SK-N-SH treated with all-trans-retinoic acid at 6 μM for 48 hours (cell line): ENCODE results near the gene HEYL.

Experiments
- ATAC-seq: fragments of 200-7000 bp; cut with Tn5 transposase; 3 replicates; pipeline ENCODE4 v1.9.1; 2020; ENCODE audit warnings: mild to moderate bottlenecking, moderate library complexity
- ARNTL ChIP-seq: fragments of 450-650 bp; formaldehyde crosslinking; IDR thresholded peaks from 2 replicates; pipeline ENCODE4 v1.5.0; 2020; ENCODE audit warnings: low read depth, mild to moderate bottlenecking, moderate library complexity, borderline replicate concordance
- BACH2 ChIP-seq: fragments of 250-450 bp; sonication (Bioruptor Pico); IDR thresholded peaks from 2 replicates; pipeline ENCODE4 v1.9.0; 2021; ENCODE audit warnings: mild to moderate bottlenecking, borderline replicate concordance
- ESRRG ChIP-seq: fragments of 250-450 bp; sonication (Bioruptor Pico); IDR thresholded peaks from 2 replicates; pipeline ENCODE4 v1.6.1; 2021; ENCODE audit warnings: mild to moderate bottlenecking
- GLIS3 ChIP-seq: fragments of 250-450 bp; sonication (Bioruptor Pico); IDR thresholded peaks from 2 replicates; pipeline ENCODE4 v1.5.0; 2020; ENCODE audit warnings: mild to moderate bottlenecking, moderate library complexity
- ISL1 ChIP-seq: fragments of 250-450 bp; sonication (Bioruptor Pico); IDR thresholded peaks from 2 replicates; pipeline ENCODE4 v2.1.2; 2022; ENCODE audit warnings: mild to moderate bottlenecking, moderate library complexity
- OSR1 ChIP-seq: fragments of 250-450 bp; sonication (Bioruptor Pico); IDR thresholded peaks from 2 replicates; pipeline ENCODE4 v1.8.0; 2022; ENCODE audit warnings: moderate library complexity, mild to moderate bottlenecking, inconsistent platforms
- PPARA ChIP-seq: fragments of 250-450 bp; sonication (Bioruptor Pico); IDR thresholded peaks from 2 replicates; pipeline ENCODE4 v1.5.0; 2020; ENCODE audit warnings: mild to moderate bottlenecking, borderline replicate concordance
- RARB ChIP-seq: fragments of 250-450 bp; sonication (Bioruptor Pico); IDR thresholded peaks from 2 replicates; pipeline ENCODE4 v1.8.0; 2021; ENCODE audit warnings: mild to moderate bottlenecking, moderate library complexity
- SNAI2 ChIP-seq: fragments of 250-450 bp; sonication (Bioruptor Pico); IDR thresholded peaks from 2 replicates; pipeline ENCODE4 v1.5.0; 2020; ENCODE audit warnings: mild to moderate bottlenecking, moderate library complexity
- TCF4 ChIP-seq: fragments of 250-450 bp; sonication (Bioruptor Pico); IDR thresholded peaks from 2 replicates; pipeline ENCODE4 v1.8.0; 2021; ENCODE audit warnings: mild to moderate bottlenecking, moderate library complexity, borderline replicate concordance
- TOX ChIP-seq: fragments of 250-450 bp; sonication (Bioruptor Pico); IDR thresholded peaks from 2 replicates; pipeline ENCODE4 v1.8.0; 2021; ENCODE audit warnings: mild to moderate bottlenecking, moderate library complexity, borderline replicate concordance
- ZC3H10 ChIP-seq: fragments of 250-450 bp; sonication (Bioruptor Pico); IDR thresholded peaks from 2 replicates; pipeline ENCODE4 v1.5.1; 2021; ENCODE audit warnings: mild to moderate bottlenecking, moderate library complexity
- ZFP3 ChIP-seq: fragments of 250-450 bp; sonication (Bioruptor Pico); IDR thresholded peaks from 2 replicates; pipeline ENCODE4 v1.5.0; 2020; ENCODE audit warnings: mild to moderate bottlenecking, moderate library complexity
- ZFP30 ChIP-seq: fragments of 450-650 bp; formaldehyde crosslinking; IDR thresholded peaks from 2 replicates; pipeline ENCODE4 v1.5.0; 2022; ENCODE audit warnings: mild to moderate bottlenecking, moderate library complexity
- ZNF565 ChIP-seq: fragments of 450-650 bp; formaldehyde crosslinking; conservative IDR thresholded peaks from 2 replicates; pipeline ENCODE4 v1.5.0; 2020; ENCODE audit warnings: low read depth, mild to moderate bottlenecking, moderate library complexity
- ZNF70 ChIP-seq: fragments of 450-650 bp; formaldehyde crosslinking; IDR thresholded peaks from 2 replicates; pipeline ENCODE4 v1.5.0; 2020; ENCODE audit warnings: mild to moderate bottlenecking, moderate library complexity
- ZNF8 ChIP-seq: fragments of 450-650 bp; formaldehyde crosslinking; IDR thresholded peaks from 2 replicates; pipeline ENCODE4 v1.5.0; 2020; ENCODE audit warnings: mild to moderate bottlenecking, moderate library complexity
- TF ChIP-seq, protein P1 (sequence below): fragments of 250-450 bp; sonication (Bioruptor Pico); IDR thresholded peaks from 2 replicates; pipeline ENCODE4 v1.5.1; 2020; ENCODE audit warnings: low read depth, mild to moderate bottlenecking, moderate library complexity
- TF ChIP-seq, protein P2 (sequence below): fragments of 250-450 bp; sonication (Bioruptor Pico); IDR thresholded peaks from 2 replicates; pipeline ENCODE4 v1.5.0; 2020; ENCODE audit warnings: mild to moderate bottlenecking, moderate library complexity
- TF ChIP-seq, protein P3 (sequence below): fragments of 250-450 bp; sonication (Bioruptor Pico); IDR thresholded peaks from 2 replicates; pipeline ENCODE4 v1.8.0; 2020; ENCODE audit warnings: mild to moderate bottlenecking, moderate library complexity, borderline replicate concordance
- TF ChIP-seq, protein P4 (sequence below): fragments of 250-450 bp; sonication (Bioruptor Pico); IDR thresholded peaks from 2 replicates; pipeline ENCODE4 v1.5.1; 2021; ENCODE audit warnings: mild to moderate bottlenecking, moderate library complexity
- TF ChIP-seq, protein P5 (sequence below): fragments of 250-450 bp; sonication (Bioruptor Pico); IDR thresholded peaks from 2 replicates; pipeline ENCODE4 v1.8.0; 2021; ENCODE audit warnings: low read depth, mild to moderate bottlenecking, moderate library complexity, borderline replicate concordance

HEYL gene

DNA sequence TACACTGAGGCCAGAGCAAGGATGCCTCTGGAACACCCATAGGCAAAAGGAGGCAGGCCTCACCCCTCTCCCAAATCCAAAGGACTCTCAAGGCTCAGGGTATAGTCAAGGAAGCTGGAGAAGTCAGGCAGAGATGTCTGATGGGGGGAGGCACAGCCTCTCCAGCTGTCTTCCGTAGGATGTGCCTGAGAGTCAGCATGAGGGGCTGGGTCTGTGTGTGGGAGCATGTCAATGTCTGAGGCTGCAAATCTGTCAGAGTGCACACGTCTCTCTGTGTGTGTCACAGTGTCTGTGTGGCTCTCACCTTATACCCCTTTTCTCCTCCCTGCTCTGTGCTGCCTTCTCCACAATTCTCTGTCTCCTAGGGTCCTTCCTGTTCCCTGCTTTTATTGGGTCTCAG is 47.8 kb upstream of the HEYL start:
- ATAC-seq = no peak

DNA sequence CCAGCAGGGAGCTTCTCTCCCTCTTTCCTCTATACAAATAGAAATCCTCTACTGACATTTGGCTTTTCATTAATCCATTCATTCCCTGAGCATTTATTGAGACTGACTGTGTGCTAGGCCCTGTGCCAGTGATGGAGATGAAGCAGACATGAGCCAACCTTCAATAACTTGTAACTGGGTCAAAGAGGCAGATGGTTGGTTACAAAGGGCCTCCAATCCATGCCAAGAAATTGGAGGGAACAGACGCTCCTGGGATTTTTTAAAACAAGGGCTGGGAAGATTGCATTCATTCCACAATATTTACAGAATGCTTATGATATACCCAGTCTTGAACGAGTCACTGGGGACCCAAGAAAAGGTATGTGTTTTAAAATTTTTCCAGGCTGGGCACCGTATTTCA is 45.6 kb upstream of the HEYL start:
- TF ChIP-seq ZNF8 (CRISPR knock-in tag) (no peak), PPARA (CRISPR knock-in tag) (no peak), ZC3H10 (CRISPR knock-in tag) (no peak), ISL1 (no peak), SNAI2 (no peak), ZFP3 (CRISPR knock-in tag) (no peak), BACH2 (CRISPR knock-in tag) (no peak), ZNF565 (CRISPR knock-in tag) (no peak)
- TF ChIP-seq, protein P1, sequence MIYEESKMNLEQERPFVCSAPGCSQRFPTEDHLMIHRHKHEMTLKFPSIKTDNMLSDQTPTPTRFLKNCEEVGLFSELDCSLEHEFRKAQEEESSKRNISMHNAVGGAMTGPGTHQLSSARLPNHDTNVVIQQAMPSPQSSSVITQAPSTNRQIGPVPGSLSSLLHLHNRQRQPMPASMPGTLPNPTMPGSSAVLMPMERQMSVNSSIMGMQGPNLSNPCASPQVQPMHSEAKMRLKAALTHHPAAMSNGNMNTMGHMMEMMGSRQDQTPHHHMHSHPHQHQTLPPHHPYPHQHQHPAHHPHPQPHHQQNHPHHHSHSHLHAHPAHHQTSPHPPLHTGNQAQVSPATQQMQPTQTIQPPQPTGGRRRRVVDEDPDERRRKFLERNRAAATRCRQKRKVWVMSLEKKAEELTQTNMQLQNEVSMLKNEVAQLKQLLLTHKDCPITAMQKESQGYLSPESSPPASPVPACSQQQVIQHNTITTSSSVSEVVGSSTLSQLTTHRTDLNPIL = no peak
- TF ChIP-seq, protein P2, sequence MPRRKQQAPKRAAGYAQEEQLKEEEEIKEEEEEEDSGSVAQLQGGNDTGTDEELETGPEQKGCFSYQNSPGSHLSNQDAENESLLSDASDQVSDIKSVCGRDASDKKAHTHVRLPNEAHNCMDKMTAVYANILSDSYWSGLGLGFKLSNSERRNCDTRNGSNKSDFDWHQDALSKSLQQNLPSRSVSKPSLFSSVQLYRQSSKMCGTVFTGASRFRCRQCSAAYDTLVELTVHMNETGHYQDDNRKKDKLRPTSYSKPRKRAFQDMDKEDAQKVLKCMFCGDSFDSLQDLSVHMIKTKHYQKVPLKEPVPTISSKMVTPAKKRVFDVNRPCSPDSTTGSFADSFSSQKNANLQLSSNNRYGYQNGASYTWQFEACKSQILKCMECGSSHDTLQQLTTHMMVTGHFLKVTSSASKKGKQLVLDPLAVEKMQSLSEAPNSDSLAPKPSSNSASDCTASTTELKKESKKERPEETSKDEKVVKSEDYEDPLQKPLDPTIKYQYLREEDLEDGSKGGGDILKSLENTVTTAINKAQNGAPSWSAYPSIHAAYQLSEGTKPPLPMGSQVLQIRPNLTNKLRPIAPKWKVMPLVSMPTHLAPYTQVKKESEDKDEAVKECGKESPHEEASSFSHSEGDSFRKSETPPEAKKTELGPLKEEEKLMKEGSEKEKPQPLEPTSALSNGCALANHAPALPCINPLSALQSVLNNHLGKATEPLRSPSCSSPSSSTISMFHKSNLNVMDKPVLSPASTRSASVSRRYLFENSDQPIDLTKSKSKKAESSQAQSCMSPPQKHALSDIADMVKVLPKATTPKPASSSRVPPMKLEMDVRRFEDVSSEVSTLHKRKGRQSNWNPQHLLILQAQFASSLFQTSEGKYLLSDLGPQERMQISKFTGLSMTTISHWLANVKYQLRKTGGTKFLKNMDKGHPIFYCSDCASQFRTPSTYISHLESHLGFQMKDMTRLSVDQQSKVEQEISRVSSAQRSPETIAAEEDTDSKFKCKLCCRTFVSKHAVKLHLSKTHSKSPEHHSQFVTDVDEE (CRISPR knock-in tag) = no peak
- TF ChIP-seq, all 23 proteins: peak for 0
- no peak for ATAC-seq

More for the DNA sequence above, 47.8 kb upstream of the HEYL start:
- no peak for TF ChIP-seq ZFP3 (CRISPR knock-in tag)

DNA sequence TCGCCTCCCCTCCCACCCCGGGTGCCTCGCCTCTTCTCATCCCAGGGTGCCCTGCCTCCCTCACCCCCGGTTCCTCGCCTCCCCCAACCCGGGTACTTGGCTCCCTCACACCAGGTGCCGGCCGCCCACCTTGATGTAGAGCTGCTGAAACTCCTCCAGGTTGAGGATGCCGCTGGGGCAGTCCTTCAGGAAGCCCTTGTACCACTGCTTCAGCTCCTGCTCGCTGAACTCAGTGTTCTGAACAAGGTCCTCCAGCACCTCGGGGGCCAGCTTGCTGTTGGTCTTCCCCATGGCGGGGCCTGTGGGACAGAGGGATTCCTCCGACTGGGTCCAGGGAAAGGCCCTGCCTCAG is 44.8 kb upstream of the HEYL start:
- TF ChIP-seq ZC3H10 (CRISPR knock-in tag) (no peak), BACH2 (CRISPR knock-in tag) (no peak), ZNF70 (CRISPR knock-in tag) (no peak), ISL1 (no peak), SNAI2 (no peak), ZFP30 (CRISPR knock-in tag) (no peak), TOX (CRISPR knock-in tag) (no peak), ZNF565 (CRISPR knock-in tag) (no peak), TCF4 (no peak), RARB (no peak), ARNTL (CRISPR knock-in tag) (no peak), OSR1 (CRISPR knock-in tag) (no peak), GLIS3 (CRISPR knock-in tag) (no peak), ESRRG (no peak), PPARA (CRISPR knock-in tag) (no peak)
- TF ChIP-seq, protein P3, sequence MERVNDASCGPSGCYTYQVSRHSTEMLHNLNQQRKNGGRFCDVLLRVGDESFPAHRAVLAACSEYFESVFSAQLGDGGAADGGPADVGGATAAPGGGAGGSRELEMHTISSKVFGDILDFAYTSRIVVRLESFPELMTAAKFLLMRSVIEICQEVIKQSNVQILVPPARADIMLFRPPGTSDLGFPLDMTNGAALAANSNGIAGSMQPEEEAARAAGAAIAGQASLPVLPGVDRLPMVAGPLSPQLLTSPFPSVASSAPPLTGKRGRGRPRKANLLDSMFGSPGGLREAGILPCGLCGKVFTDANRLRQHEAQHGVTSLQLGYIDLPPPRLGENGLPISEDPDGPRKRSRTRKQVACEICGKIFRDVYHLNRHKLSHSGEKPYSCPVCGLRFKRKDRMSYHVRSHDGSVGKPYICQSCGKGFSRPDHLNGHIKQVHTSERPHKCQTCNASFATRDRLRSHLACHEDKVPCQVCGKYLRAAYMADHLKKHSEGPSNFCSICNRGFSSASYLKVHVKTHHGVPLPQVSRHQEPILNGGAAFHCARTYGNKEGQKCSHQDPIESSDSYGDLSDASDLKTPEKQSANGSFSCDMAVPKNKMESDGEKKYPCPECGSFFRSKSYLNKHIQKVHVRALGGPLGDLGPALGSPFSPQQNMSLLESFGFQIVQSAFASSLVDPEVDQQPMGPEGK (CRISPR knock-in tag) = no peak
- TF ChIP-seq, protein P4, sequence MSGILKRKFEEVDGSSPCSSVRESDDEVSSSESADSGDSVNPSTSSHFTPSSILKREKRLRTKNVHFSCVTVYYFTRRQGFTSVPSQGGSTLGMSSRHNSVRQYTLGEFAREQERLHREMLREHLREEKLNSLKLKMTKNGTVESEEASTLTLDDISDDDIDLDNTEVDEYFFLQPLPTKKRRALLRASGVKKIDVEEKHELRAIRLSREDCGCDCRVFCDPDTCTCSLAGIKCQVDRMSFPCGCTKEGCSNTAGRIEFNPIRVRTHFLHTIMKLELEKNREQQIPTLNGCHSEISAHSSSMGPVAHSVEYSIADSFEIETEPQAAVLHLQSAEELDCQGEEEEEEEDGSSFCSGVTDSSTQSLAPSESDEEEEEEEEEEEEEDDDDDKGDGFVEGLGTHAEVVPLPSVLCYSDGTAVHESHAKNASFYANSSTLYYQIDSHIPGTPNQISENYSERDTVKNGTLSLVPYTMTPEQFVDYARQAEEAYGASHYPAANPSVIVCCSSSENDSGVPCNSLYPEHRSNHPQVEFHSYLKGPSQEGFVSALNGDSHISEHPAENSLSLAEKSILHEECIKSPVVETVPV (CRISPR knock-in tag) = no peak
- TF ChIP-seq, protein P1 = no peak
- TF ChIP-seq, protein P5, sequence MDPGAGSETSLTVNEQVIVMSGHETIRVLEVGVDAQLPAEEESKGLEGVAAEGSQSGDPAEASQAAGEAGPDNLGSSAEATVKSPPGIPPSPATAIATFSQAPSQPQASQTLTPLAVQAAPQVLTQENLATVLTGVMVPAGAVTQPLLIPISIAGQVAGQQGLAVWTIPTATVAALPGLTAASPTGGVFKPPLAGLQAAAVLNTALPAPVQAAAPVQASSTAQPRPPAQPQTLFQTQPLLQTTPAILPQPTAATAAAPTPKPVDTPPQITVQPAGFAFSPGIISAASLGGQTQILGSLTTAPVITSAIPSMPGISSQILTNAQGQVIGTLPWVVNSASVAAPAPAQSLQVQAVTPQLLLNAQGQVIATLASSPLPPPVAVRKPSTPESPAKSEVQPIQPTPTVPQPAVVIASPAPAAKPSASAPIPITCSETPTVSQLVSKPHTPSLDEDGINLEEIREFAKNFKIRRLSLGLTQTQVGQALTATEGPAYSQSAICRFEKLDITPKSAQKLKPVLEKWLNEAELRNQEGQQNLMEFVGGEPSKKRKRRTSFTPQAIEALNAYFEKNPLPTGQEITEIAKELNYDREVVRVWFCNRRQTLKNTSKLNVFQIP (CRISPR knock-in tag) = no peak
- TF ChIP-seq, protein P2 (CRISPR knock-in tag) = no peak
- no peak for ATAC-seq
